KBM-7 (cell line): ENCODE data around the gene ZNF292.
A peak's percentile ranks its signal among the peaks of the same experiment; 100 is the strongest.
"Not testable (repeated sequence)": the region's sequence is repeated elsewhere in the genome, so short reads cannot be mapped to it uniquely, and the experiment has no call there.

Source experiments
- DNase-seq: peaks from one replicate; pipeline ENCODE4 v3.0.0-alpha.2; 2015
- in situ Hi-C: fragments of 300-500 bp; cut with MboI; formaldehyde crosslinking; loops from 2 replicates; pipeline ENCODE4 v1.14.3; 2020; ENCODE audit warnings: low sequenced_read_pairs, low pct_unique_long_range_greater_than_20kb, mixed read lengths

Gene ZNF292

GRCh38 chr6:87199787-87200186, 44.4 kb downstream of the ZNF292 start:
- DNase-seq: no peak

GRCh38 chr6:87200469-87201175, 45.3 kb downstream of the ZNF292 start:
- no peak for DNase-seq
- in situ Hi-C loops: no loop called here

More at GRCh38 chr6:87199787-87200186, 44.4 kb downstream of the ZNF292 start:
- in situ Hi-C loops: no loop called here

GRCh38 chr6:87203448-87204023, 48.2 kb downstream of the ZNF292 start:
- no peak for DNase-seq
- in situ Hi-C loops: no loop called here

GRCh38 chr6:87209812-87210211, 54.4 kb downstream of the ZNF292 start:
- no peak for DNase-seq
- in situ Hi-C loops: no loop called here

- peak; percentile 2 for DNase-seq
- in situ Hi-C loops: no loop called here
Observed at GRCh38 chr6:87210979-87211378, 55.6 kb downstream of the ZNF292 start.

GRCh38 chr6:87212596-87212995, 57.2 kb downstream of the ZNF292 start:
- in situ Hi-C loops: no loop called here
- no peak for DNase-seq

- DNase-seq: no peak
- in situ Hi-C loops: no loop called here
Observed at GRCh38 chr6:87213364-87213763, 58.0 kb downstream of the ZNF292 start.

- DNase-seq: no peak
- in situ Hi-C loops: no loop called here
Observed at GRCh38 chr6:87214831-87215230, 59.5 kb downstream of the ZNF292 start.

- in situ Hi-C loops: no loop called here
- no peak for DNase-seq
Observed at GRCh38 chr6:87220997-87221396, 65.6 kb downstream of the ZNF292 start.

- DNase-seq: no peak
- in situ Hi-C loops: no loop called here
Observed at GRCh38 chr6:87222676-87223075, 67.3 kb downstream of the ZNF292 start.

GRCh38 chr6:87224971-87225370, 69.6 kb downstream of the ZNF292 start:
- in situ Hi-C loops: no loop called here

GRCh38 chr6:87225511-87225910, 70.1 kb downstream of the ZNF292 start:
- DNase-seq: no peak
- in situ Hi-C loops: no loop called here

More at GRCh38 chr6:87224971-87225370, 69.6 kb downstream of the ZNF292 start:
- no peak for DNase-seq

GRCh38 chr6:87225937-87226336, 70.6 kb downstream of the ZNF292 start:
- DNase-seq: no peak
- in situ Hi-C loops: no loop called here

- DNase-seq: no peak
- in situ Hi-C loops: no loop called here
Observed at GRCh38 chr6:87230801-87231200, 75.4 kb downstream of the ZNF292 start.

- DNase-seq: peak; percentile 39
Observed at GRCh38 chr6:87237804-87238203, 82.4 kb downstream of the ZNF292 start.

GRCh38 chr6:87239098-87239635, 83.8 kb downstream of the ZNF292 start:
- DNase-seq, in situ Hi-C loops: not testable (repeated sequence)

More at GRCh38 chr6:87237804-87238203, 82.4 kb downstream of the ZNF292 start:
- in situ Hi-C loops: no loop called here

- DNase-seq: no peak
- in situ Hi-C loops: no loop called here
Observed at GRCh38 chr6:87241304-87241703, 85.9 kb downstream of the ZNF292 start.

- no peak for DNase-seq
- in situ Hi-C loops: no loop called here
Observed at GRCh38 chr6:87242311-87242710, 86.9 kb downstream of the ZNF292 start.

GRCh38 chr6:87243812-87244211, 88.4 kb downstream of the ZNF292 start:
- DNase-seq: no peak
- in situ Hi-C loops: no loop called here

- in situ Hi-C loops: no loop called here
- DNase-seq: no peak
Observed at GRCh38 chr6:87244380-87244779, 89.0 kb downstream of the ZNF292 start.

GRCh38 chr6:87250019-87250418, 94.7 kb downstream of the ZNF292 start:
- in situ Hi-C loops: no loop called here

More at GRCh38 chr6:87250019-87250418, 94.7 kb downstream of the ZNF292 start:
- no peak for DNase-seq
